Sciatic nerve (tissue), 2 donors: ENCODE results near the gene TMEM132A. TPM values are rescaled to one million over a fixed set of nuclear protein-coding genes. Genes with fewer than 3 reads are reported as not detected.

ENCODE experiments used
- ATAC-seq: fragments of 200-7000 bp; cut with Tn5 transposase; one replicate; pipeline ENCODE4 v1.9.1; 2020; ENCODE audit warnings: mild to moderate bottlenecking, moderate library complexity
- DNase-seq: peaks from one replicate; pipeline ENCODE4 v3.0.0-alpha.2; 2020; ENCODE audit warnings: low spot score
- intact Hi-C: fragments of 100-400 bp; cut with DNase I; formaldehyde crosslinking; loops from one replicate; pipeline ENCODE4 v1.14.2; 2022
- total RNA-seq: library from RNA; stranded (reverse); fragmentation: NEBNext Ultra II Directional; extraction: Animal tissue kit (Norgen Biotek cat#: 25700); gene quantifications from one replicate; pipeline ENCODE4 v1.2.1, GENCODE V29; 2021
- donor health status: DM: no; HTN: no; CAD: no.
- donor health status: DM: no; HTN: no; CAD: no.

The TMEM132A gene
- total RNA-seq, 1 donor from 2014 or later: 34.2 TPM

DNA sequence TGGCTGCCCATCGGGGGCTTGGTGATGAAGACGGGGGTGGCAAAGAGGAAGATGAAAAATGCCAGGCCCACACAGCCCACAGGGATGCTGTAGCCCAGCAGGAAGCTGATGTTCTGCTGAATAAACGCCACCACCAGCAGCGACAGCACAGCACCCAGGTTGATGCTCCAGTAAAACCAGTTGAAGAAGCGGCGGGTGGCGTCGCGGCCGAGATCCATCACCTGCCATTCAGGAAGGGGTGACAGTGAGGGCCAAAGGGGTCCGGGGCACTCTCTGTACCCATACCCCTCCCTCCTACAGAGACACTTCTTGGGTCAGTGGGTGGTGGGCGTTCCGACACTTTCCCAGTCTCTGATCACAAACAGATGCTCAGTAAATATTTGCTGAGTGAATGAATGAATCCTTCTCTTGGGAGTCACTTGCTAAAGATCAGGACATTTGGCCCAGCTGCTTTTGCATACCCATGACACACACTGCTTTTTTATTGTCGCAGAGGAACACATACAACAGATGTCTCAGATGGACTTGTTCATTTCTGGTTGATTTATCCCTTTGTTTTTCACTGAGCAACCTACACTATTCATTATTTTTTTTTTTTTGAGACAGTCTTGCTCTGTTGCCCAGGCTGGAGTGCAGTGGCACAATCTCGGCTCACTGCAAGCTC lies 22.5 kb downstream of the TMEM132A start:
- DNase-seq (peak; percentile 40), ATAC-seq (no peak)
- intact Hi-C loops: no loop called here

- peak; percentile 53 for DNase-seq
- intact Hi-C loops: no loop called here
Observed at GRCh38 chr11:60947700-60948099, 23.4 kb downstream of the TMEM132A start.

GRCh38 chr11:60948250-60948649 lies 24.0 kb downstream of the TMEM132A start:
- intact Hi-C loops: no loop called here
- ATAC-seq: no peak
- DNase-seq: no peak

More at GRCh38 chr11:60947700-60948099, 23.4 kb downstream of the TMEM132A start:
- no peak for ATAC-seq

GRCh38 chr11:60950024-60950423 lies 25.8 kb downstream of the TMEM132A start:
- intact Hi-C loops: no loop called here
- DNase-seq (peak; percentile 58), ATAC-seq (no peak)

- ATAC-seq (peak; percentile 3), DNase-seq (peak; percentile 66)
- intact Hi-C loops: no loop called here
Observed at GRCh38 chr11:60950933-60951605, 26.8 kb downstream of the TMEM132A start.

DNA sequence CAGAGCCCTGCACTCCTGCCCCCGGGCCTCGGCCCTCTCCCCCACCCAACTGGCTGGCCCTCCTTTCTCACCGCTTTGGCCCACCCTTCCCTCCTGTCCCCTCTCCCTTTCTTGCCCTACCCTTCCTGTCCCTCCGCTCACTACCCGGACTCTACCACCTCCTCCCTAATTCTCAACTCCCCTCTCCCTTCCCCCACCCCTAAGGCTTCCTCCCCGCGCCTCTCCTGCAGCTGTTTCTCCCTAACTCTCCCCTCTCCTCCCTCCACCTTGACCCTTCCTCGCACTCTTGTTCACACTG lies 27.3 kb downstream of the TMEM132A start:
- ATAC-seq: peak; percentile 55

GRCh38 chr11:60951904-60952741 lies 27.9 kb downstream of the TMEM132A start, which contains the start of gene SLC15A3:
Gene SLC15A3 (minus strand): TSS chr11:60952176. CDS start chr11:60951551, 625 bp downstream.
- peak; percentile 81 for DNase-seq

More for the DNA sequence above, 27.3 kb downstream of the TMEM132A start:
- DNase-seq: peak; percentile 63
- intact Hi-C loops: no loop called here

GRCh38 chr11:60952742-60953170 lies 28.5 kb downstream of the TMEM132A start:
- intact Hi-C loops: no loop called here
- DNase-seq: no peak
- peak; percentile 63 for ATAC-seq

More at GRCh38 chr11:60951904-60952741, 27.9 kb downstream of the TMEM132A start, which contains the start of gene SLC15A3:
- intact Hi-C loops: no loop called here
- peak; percentile 87 for ATAC-seq

- intact Hi-C loops: no loop called here
- DNase-seq: peak; percentile 49
- ATAC-seq: no peak
Observed at GRCh38 chr11:60953781-60954180, 29.5 kb downstream of the TMEM132A start.

DNA sequence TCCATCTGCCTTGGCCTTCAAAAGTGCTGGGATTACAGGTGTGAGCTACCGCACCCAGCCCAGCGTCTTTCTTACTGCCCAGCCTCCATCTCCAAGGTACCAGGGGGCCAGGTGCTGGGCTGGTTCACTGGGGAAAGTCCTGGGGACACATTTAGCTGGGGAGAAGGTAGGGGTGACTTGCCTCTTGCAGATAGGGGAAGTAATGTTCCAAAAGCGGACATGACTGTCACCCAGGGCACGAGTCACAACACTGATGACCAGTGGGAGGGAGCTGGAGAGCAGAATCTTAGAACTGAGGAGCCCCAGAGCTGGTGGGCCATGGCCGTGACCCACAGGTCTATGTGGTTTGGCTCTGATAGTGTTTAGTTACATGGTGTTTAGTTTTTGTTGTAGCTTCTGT lies 30.2 kb downstream of the TMEM132A start:
- DNase-seq (peak; percentile 52), ATAC-seq (no peak)
- intact Hi-C loops: no loop called here

- intact Hi-C loops: no loop called here
- DNase-seq: peak; percentile 64
- no peak for ATAC-seq
Observed at GRCh38 chr11:60955571-60955970, 31.3 kb downstream of the TMEM132A start.

- DNase-seq (no peak), ATAC-seq (no peak)
- intact Hi-C loops: no loop called here
Observed at GRCh38 chr11:60957188-60957587, 32.9 kb downstream of the TMEM132A start.

GRCh38 chr11:60959431-60959830 lies 35.2 kb downstream of the TMEM132A start:
- no peak for DNase-seq
- intact Hi-C loops: no loop called here
- no peak for ATAC-seq

- intact Hi-C loops: no loop called here
- DNase-seq (no peak), ATAC-seq (no peak)
Observed at GRCh38 chr11:60960405-60960804, 36.1 kb downstream of the TMEM132A start.

DNA sequence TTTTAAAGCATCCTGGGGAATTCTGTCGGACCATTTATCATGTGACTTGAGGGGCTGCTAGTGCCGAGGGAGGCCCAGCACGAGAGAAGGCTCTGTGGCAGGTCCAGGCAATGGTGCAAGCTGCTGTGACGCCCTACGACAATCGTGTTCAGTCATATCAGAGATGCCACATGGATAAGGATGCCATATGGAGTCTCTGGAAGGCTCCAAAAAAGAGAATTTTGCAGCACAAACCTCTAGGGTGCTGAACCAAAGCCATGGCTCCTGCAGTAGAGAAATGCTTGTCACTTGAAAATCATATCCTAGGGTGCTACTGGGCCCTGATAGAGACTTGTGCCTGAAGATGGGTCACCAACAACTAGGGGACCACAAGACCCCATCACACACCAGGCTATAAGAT lies 40.5 kb downstream of the TMEM132A start:
- DNase-seq (no peak), ATAC-seq (no peak)
- intact Hi-C loops: no loop called here

- intact Hi-C loops: no loop called here
- ATAC-seq: peak; percentile 45
- no peak for DNase-seq
Observed at GRCh38 chr11:60966890-60967289, 42.6 kb downstream of the TMEM132A start.

DNA sequence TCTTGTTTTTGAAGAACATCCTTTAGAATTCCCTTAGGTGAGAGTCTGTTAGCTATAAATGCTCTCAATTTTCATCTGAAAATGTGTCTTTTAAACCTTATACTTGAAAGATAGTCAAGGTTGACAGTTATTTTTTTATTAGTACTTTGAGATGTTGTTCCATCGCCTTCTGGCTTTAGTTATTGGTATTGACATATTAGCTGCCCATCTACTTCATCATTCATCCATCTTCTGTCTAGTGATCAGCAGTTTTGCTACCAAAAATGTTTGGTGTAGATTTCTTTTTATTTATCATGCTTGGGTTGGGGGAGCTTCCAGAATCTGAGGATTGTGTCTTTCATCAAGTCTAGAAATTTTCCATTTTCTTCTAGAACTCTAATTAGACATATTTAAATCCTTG lies 44.0 kb downstream of the TMEM132A start:
- ATAC-seq: no peak
- intact Hi-C loops: no loop called here
- DNase-seq: no peak

DNA sequence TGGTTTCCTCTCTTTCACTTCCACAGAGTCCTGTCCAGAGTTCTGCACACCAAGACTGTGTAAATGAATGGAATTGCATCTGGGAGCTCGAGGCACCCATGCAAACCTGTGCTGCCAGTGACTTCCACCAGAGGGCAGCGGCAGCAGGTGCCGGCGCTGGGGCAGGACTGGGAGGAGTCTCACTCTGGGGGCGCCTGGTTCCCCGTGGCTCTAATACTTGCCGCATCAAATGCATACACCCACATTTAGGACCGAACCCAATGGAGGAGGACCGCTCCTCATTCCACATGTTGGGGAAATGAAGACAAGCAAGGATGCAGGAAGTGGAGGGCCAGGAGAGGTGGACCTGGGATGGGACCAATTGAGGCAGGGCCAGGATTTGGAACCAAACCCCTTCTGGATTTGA lies 46.1 kb downstream of the TMEM132A start:
- ATAC-seq (peak; percentile 42), DNase-seq (peak; percentile 74)
- intact Hi-C loops: no loop called here

DNA sequence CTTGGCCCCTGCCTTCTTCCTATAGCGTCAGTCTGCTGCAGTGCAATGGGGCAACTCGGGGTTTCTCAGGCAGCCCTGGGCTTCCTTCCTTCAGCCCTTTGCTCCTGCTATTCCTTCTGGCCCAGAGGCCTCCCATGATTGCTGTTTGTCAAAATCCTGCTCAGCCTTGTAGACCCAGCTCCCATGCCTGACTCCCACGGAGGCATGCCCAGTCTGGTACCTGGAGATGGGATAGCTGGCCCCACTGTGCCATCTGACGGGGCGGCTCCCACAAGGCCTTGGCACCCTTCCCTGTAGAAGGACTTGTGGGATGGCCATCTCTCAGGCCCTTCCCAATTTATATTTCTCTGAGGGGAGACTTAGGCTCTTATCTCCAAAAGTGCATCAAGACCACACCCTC lies 46.6 kb downstream of the TMEM132A start:
- DNase-seq (no peak), ATAC-seq (no peak)
- intact Hi-C loops: no loop called here

GRCh38 chr11:60971520-60971919 lies 47.3 kb downstream of the TMEM132A start, which contains the start of gene CD6:
Gene CD6 (plus strand): TSS chr11:60971680. CDS start chr11:60971866, 186 bp downstream.
- DNase-seq: no peak

More at GRCh38 chr11:60971520-60971919, 47.3 kb downstream of the TMEM132A start, which contains the start of gene CD6:
- no peak for ATAC-seq
- intact Hi-C loops: no loop called here
